Osteoblast (primary cell): ENCODE measurements around the gene GRK2. TPM values are rescaled to one million over a fixed set of nuclear protein-coding genes. Genes with fewer than 3 reads are reported as not detected.

ENCODE experiments used
- DNase-seq: peaks from one replicate; pipeline ENCODE4 v3.0.0; 2011; ENCODE audit warnings: low spot score, mixed read lengths; ENCODE audit not compliant: insufficient read length; ENCODE audit errors: missing footprints
- H2AFZ ChIP-seq: 2 replicates; pipeline ENCODE4 v1.6.0; 2011; ENCODE audit warnings: mild to moderate bottlenecking, low read length
- H3K27ac ChIP-seq: 2 replicates; pipeline ENCODE4 v1.5.1; 2011; ENCODE audit warnings: mild to moderate bottlenecking, low read depth, low read length, moderate library complexity
- H3K27me3 ChIP-seq: 2 replicates; pipeline ENCODE4 v1.6.0; 2012; ENCODE audit warnings: mild to moderate bottlenecking, control low read depth, inconsistent platforms, low read length, moderate library complexity; ENCODE audit not compliant: insufficient read depth
- H3K36me3 ChIP-seq: 2 replicates; pipeline ENCODE4 v1.5.1; 2011; ENCODE audit warnings: mild to moderate bottlenecking, low read length, control low read depth, moderate library complexity; ENCODE audit not compliant: insufficient read depth
- H3K4me1 ChIP-seq: 2 replicates; pipeline ENCODE4 v1.5.1; 2011; ENCODE audit warnings: mild to moderate bottlenecking, low read length, control low read depth, moderate library complexity; ENCODE audit not compliant: insufficient read depth
- H3K4me2 ChIP-seq: 2 replicates; pipeline ENCODE4 v1.6.0; 2011; ENCODE audit warnings: mild to moderate bottlenecking, low read length; ENCODE audit not compliant: insufficient read depth
- H3K4me3 ChIP-seq: fragments of 200-600 bp; sonication (generic); 3 replicates; pipeline ENCODE4 v1.5.1; 2012; ENCODE audit warnings: mild to moderate bottlenecking, low read length, inconsistent platforms; ENCODE audit not compliant: insufficient read depth
- H3K79me2 ChIP-seq: 2 replicates; pipeline ENCODE4 v1.6.0; 2012; ENCODE audit warnings: mild to moderate bottlenecking, low read length, control low read depth, inconsistent platforms; ENCODE audit not compliant: insufficient read depth
- H3K9me3 ChIP-seq: 2 replicates; pipeline ENCODE4 v1.5.1; 2011; ENCODE audit warnings: low read depth, low read length, control low read depth
- H4K20me1 ChIP-seq: 2 replicates; pipeline ENCODE4 v1.6.0; 2012; ENCODE audit warnings: mild to moderate bottlenecking, low read length, control low read depth; ENCODE audit not compliant: insufficient read depth
- total RNA-seq: library from RNA; depleted of rRNA; stranded (reverse); fragments of >200 nt; gene quantifications from 2 replicates; pipeline ENCODE4 v1.2.3, GENCODE V29; 2012
- TF ChIP-seq, protein P1 (sequence below): IDR thresholded peaks from 2 replicates; pipeline ENCODE4 v1.5.1; 2011; ENCODE audit warnings: mild to moderate bottlenecking, low read depth, low read length, moderate library complexity; ENCODE audit errors: extremely low read depth

GRK2 gene
- total RNA-seq, 1 donor: 21.4 TPM

DNA sequence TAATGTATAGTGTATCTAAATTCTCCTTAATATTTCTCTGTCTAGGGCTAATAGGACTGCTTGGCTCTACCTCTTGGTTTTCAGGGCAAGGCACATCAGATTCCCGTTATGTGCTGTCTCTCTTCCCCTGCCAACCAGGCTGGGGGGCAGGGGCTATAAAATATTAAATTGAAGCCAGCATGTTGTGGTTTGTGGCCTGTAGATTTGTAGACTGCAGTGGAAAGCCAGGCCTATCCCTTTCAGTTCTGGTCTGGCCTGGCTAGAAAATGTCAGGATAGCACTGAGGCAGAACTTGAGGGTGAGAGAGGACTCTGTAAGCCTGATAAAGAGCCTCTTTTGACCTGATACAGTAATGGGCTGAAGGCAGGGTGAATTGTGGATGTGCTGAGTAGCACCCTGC, 14.4 kb upstream of the GRK2 start:
- TF ChIP-seq, protein P1, sequence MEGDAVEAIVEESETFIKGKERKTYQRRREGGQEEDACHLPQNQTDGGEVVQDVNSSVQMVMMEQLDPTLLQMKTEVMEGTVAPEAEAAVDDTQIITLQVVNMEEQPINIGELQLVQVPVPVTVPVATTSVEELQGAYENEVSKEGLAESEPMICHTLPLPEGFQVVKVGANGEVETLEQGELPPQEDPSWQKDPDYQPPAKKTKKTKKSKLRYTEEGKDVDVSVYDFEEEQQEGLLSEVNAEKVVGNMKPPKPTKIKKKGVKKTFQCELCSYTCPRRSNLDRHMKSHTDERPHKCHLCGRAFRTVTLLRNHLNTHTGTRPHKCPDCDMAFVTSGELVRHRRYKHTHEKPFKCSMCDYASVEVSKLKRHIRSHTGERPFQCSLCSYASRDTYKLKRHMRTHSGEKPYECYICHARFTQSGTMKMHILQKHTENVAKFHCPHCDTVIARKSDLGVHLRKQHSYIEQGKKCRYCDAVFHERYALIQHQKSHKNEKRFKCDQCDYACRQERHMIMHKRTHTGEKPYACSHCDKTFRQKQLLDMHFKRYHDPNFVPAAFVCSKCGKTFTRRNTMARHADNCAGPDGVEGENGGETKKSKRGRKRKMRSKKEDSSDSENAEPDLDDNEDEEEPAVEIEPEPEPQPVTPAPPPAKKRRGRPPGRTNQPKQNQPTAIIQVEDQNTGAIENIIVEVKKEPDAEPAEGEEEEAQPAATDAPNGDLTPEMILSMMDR: no peak
- peaks cover 26% of the 10 kb centered on the region for H3K79me2 ChIP-seq
- no peak overlapping the region for H3K4me2 ChIP-seq
- H2AFZ ChIP-seq: no peak overlapping the region
- H3K27me3 ChIP-seq: no peaks in the 10 kb centered on the region
- H3K36me3 ChIP-seq: peaks cover 97% of the 10 kb centered on the region
- H3K9me3 ChIP-seq: no peaks in the 10 kb centered on the region
- H3K4me1 ChIP-seq: peaks cover 18% of the 10 kb centered on the region
- no peak for DNase-seq
- peaks cover 73% of the 10 kb centered on the region for H4K20me1 ChIP-seq
- no peak overlapping the region for H3K27ac ChIP-seq
- no peak overlapping the region for H3K4me3 ChIP-seq

DNA sequence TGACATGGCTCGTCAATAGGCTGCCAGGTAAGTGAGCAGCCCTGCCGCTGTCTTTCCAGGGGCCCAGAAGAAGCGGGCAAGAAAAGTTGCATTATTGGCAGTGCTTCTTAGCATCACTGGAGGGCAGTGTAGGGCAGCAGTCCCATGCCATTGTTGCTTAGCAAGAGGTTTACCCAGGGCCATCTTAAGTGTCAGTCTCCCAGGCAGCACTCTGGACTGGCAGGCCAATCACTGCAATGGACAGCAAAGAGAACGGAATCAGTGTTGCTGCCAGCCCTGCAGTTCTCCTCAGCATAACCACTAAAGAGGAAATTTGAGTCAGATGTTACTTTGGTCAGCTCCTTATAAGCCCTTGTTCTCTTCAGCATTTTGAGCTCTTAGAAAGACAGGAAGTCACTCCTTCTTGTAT, 13.4 kb upstream of the GRK2 start:
- Histone ChIP-seq H3K9me3 (no peaks in the 10 kb centered on the region), H3K27me3 (no peaks in the 10 kb centered on the region), H3K4me3 (no peak overlapping the region), H3K36me3 (peaks cover 94% of the 10 kb centered on the region), H4K20me1 (peaks cover 68% of the 10 kb centered on the region), H3K4me2 (no peak overlapping the region), H3K79me2 (peaks cover 26% of the 10 kb centered on the region), H3K27ac (peak overlapping the region; percentile 36), H2AFZ (no peak overlapping the region), H3K4me1 (peaks cover 13% of the 10 kb centered on the region)
- TF ChIP-seq, protein P1: peak; percentile 53
- DNase-seq: no peak

DNA sequence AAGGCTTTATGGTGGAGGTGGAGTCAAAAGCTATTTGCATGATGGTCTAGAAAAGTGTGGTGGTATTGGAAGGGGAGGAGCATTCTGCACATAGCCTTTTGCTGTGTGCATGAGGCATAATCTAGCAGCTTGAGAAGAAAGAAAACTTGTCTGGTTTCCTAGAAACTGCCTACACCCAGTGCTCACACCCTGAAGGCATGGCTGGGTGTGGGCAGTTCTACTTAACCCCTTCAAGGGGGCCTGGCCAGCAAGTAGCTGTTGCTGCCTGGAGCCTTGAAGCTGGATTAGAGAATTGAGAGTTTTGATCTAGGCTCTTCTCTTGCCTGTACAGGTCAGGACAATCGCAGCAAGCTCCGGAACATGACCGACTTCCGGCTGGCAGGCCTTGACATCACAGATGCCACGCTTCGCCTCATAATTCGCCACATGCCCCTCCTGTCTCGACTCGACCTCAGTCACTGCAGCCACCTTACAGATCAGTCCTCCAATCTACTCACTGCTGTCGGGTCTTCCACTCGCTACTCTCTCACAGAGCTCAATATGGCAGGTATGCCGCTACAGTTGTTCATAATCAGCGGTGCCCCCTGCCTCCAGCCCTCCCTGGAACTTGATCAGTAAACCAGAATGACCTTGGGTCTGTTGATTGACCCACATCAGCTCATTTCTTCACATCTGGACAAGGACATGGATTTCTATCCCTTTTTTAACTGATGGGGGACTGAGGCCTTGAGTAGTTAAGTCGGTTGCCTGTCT, 12.2 kb upstream of the GRK2 start:
- Histone ChIP-seq H3K4me2 (no peak overlapping the region), H3K4me1 (peaks cover under 1% of the 10 kb centered on the region), H2AFZ (no peak overlapping the region), H3K27me3 (no peaks in the 10 kb centered on the region), H3K79me2 (peaks cover 21% of the 10 kb centered on the region), H3K36me3 (peaks cover 86% of the 10 kb centered on the region), H3K9me3 (no peaks in the 10 kb centered on the region), H3K4me3 (no peak overlapping the region), H4K20me1 (peaks cover 62% of the 10 kb centered on the region), H3K27ac (no peak overlapping the region)
- TF ChIP-seq, protein P1: no peak
- DNase-seq: peak; percentile 70

- DNase-seq: peak; percentile 18
- Histone ChIP-seq H4K20me1 (peaks cover 55% of the 10 kb centered on the region), H3K36me3 (peaks cover 78% of the 10 kb centered on the region), H3K4me3 (no peak overlapping the region), H3K27ac (no peak overlapping the region), H2AFZ (no peak overlapping the region), H3K4me2 (no peak overlapping the region), H3K9me3 (no peaks in the 10 kb centered on the region), H3K4me1 (no peaks in the 10 kb centered on the region), H3K79me2 (peaks cover 18% of the 10 kb centered on the region), H3K27me3 (no peaks in the 10 kb centered on the region)
- TF ChIP-seq, protein P1: no peak
Observed at GRCh38 chr11:67254798-67255197, 11.5 kb upstream of the GRK2 start.
